Brain microvascular endothelial cell (primary cell): ENCODE measurements around the gene EN2.
A peak's percentile ranks its signal among the peaks of the same experiment; 100 is the strongest.

ENCODE experiments used
- DNase-seq: peaks from one replicate; pipeline ENCODE4 v3.0.0-alpha.2; 2020
- H3K27ac ChIP-seq: fragments of 250-450 bp; sonication (Bioruptor Pico); 2 replicates; pipeline ENCODE4 v1.5.1; 2020; ENCODE audit warnings: mild to moderate bottlenecking, moderate library complexity
- H3K27me3 ChIP-seq: fragments of 250-450 bp; sonication (Bioruptor Pico); replicated peaks from 2 replicates; pipeline ENCODE4 v1.5.1; 2020; ENCODE audit warnings: mild to moderate bottlenecking
- H3K36me3 ChIP-seq: fragments of 250-450 bp; sonication (Bioruptor Pico); replicated peaks from 2 replicates; pipeline ENCODE4 v1.5.1; 2020; ENCODE audit warnings: mild to moderate bottlenecking
- H3K4me3 ChIP-seq: 2 replicates; pipeline ENCODE4 v1.5.1; 2011; ENCODE audit warnings: low read depth, mild to moderate bottlenecking, control low read depth, low read length, moderate library complexity
- in situ Hi-C: cut with HindIII; loops from 2 replicates; pipeline ENCODE4 v1.10.0; 2017; ENCODE audit warnings: low sequenced_read_pairs, low pct_ligation_motif_present
- TF ChIP-seq, protein P1 (sequence below): IDR thresholded peaks from 2 replicates; pipeline ENCODE4 v1.5.1; 2011; ENCODE audit warnings: low read depth, mild to moderate bottlenecking, moderate library complexity, low read length, control low read depth, inconsistent platforms; ENCODE audit errors: missing control alignments

The EN2 gene

DNA sequence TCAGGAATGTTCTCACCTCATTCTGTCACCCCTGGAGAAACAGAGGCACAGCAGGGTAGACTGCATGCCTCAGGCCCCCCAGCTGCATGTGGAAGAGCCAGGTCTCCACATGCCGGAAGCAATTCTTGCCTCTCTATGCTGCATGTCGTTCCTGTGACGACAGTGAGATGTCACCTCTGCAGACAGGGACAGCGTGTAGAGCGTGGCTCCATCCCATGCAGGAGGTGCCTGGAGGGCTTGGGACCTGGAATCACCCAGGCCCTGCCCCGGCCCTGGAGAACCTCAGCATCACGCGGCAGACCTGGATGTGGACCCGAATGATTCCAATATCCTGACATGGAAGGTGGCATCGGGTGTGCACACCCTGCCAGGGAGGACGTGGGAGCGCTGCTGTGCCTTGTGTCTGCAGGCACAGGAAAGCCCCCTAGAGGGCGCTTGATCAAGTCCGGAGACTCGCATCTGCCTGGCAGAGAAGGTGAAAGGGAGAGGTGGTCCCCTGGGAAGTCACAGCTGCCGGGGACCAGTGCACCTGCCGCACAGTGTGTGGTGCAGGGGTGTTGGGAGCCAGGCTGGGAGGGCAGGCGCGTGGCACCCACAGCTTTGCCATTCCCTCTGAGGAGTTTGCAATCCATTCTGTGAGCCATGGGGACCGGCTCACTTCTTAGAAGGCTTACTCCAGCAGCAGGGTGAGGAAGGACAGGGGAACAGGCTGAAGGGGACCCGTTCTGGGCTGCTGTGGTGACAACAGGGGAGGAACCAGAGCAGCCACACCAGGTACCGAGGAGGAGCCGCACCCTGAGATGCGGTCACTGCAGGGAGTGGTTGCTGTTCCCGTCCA is 45.3 kb upstream of the EN2 start:
- Histone ChIP-seq H3K27me3 (peaks cover 3% of the 10 kb centered on the region), H3K4me3 (no peak overlapping the region), H3K27ac (no peak overlapping the region), H3K36me3 (no peaks in the 10 kb centered on the region)
- DNase-seq = peak; percentile 5
- TF ChIP-seq, protein P1, sequence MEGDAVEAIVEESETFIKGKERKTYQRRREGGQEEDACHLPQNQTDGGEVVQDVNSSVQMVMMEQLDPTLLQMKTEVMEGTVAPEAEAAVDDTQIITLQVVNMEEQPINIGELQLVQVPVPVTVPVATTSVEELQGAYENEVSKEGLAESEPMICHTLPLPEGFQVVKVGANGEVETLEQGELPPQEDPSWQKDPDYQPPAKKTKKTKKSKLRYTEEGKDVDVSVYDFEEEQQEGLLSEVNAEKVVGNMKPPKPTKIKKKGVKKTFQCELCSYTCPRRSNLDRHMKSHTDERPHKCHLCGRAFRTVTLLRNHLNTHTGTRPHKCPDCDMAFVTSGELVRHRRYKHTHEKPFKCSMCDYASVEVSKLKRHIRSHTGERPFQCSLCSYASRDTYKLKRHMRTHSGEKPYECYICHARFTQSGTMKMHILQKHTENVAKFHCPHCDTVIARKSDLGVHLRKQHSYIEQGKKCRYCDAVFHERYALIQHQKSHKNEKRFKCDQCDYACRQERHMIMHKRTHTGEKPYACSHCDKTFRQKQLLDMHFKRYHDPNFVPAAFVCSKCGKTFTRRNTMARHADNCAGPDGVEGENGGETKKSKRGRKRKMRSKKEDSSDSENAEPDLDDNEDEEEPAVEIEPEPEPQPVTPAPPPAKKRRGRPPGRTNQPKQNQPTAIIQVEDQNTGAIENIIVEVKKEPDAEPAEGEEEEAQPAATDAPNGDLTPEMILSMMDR = peak; percentile 56
- in situ Hi-C loops = no loop called here

DNA sequence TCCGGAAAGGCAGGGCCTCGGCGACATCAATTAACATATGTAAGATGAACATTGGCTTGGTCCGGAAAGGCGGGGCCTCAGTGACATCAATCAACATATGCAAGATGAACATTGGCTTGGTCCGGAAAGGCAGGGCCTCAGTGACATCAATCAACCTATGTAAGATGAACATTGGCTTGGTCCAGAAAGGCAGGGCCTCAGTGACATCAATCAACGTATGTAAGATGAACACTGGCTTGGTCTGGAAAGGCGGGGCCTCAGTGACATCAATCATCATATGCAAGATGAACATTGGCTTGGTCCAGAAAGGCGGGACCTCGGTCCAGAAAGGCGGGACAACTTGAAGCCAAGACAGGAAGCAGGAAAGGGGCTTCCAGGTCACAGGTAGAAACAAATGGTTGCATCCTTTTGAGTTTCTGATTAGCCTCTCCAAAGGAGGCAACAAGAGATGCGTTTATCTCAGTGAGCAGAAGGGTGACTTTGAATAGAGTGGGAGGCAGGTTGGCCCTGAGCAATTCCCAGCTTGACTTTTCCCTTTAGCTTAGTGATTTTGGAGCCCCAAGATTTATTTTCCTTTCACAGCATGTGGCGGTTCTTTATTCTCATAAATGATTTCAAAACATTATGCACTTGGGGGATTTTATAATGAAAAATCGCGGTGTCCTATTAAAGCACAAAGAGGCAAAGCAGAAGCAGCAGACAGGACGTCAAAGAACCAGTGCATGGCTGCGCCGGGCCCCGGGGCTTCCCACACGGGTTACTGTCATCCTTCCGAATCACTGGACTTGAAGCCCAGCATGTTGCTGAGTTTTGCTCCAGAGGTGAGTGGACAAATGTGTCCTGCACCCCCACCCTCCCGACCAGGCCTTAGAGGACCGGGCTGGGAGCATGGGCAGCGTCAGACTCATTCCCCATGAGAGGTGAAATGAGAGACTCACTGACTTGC is 43.1 kb upstream of the EN2 start:
- Histone ChIP-seq H3K36me3 (no peaks in the 10 kb centered on the region), H3K27ac (no peak overlapping the region), H3K4me3 (no peak overlapping the region), H3K27me3 (no peaks in the 10 kb centered on the region)
- TF ChIP-seq, protein P1 = no peak
- in situ Hi-C loops = no loop called here
- DNase-seq = no peak

DNA sequence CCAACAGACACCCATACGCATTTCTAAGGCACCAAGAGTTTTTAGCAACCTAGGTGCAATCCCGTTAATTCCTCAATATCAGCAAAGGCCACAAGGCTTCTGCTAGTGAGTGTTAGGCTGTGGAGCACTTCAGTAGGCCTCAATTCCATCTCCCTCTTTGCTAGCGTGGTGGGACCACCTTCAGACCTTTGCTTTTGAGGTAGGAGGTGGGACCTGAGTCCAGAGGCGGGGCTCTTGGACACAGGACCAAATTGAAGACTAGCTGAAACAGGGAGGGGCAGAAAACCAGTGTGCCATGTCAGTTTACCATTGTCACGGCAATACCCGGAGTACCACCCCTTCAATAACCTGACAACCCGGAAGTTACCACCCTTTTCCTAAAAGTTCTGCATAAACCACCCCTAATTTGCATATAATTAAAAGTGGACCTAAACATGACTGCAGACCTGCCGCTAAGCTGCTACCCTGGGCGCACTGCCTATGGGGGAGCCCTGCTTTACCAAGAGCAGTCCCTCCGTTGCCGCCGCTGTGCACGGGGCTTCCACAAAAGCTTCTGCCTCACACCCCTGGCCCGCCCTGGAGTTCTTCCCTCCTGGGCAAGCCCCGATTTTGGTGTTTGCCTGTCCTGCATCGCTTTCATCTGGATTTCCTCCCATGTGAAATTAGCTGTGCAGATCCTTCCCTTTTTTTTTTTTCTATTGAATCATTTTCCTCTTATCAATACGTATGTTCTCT is 41.1 kb upstream of the EN2 start:
- DNase-seq = no peak
- H3K27me3 ChIP-seq = no peaks in the 10 kb centered on the region
- H3K27ac ChIP-seq = no peak overlapping the region
- TF ChIP-seq, protein P1 = no peak
- H3K4me3 ChIP-seq = no peak overlapping the region
- no peaks in the 10 kb centered on the region for H3K36me3 ChIP-seq
- in situ Hi-C loops = no loop called here

DNA sequence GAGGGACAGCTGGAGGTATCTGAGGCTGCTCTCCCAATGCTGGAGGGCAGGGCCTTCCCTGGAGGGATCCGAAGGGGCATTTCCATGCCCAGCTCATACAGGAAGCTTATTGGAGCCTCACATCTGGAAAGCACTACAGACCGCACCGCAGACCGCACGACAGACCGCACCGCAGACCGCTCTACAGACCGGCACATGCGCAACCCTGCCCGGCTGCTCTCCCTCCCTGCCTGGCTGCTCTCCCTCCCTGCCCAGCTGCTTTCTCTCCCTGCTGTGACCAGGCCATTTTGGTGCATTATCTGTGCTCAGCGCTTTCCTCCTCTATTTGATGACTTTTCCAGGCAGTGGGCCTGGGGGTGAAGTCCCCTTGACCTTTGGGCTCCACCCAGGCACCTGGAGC is 39.6 kb upstream of the EN2 start:
- in situ Hi-C loops = no loop called here

More for the DNA sequence above, 39.6 kb upstream of the EN2 start:
- Histone ChIP-seq H3K27me3 (no peaks in the 10 kb centered on the region), H3K36me3 (no peaks in the 10 kb centered on the region), H3K4me3 (no peak overlapping the region), H3K27ac (no peak overlapping the region)
- DNase-seq = no peak
- TF ChIP-seq, protein P1 = no peak
